TTC549 (cell line): ENCODE results near the gene PLXNC1.

Source experiments
- FAIRE-seq: peaks from 2 replicates; lab custom pipeline; 2012; peaks lifted over from hg19 to GRCh38; lab: Jason Lieb, UNC

PLXNC1 gene

GRCh38 chr12:94266796-94267536 is 118.6 kb downstream of the PLXNC1 start:
- FAIRE-seq = no peak

GRCh38 chr12:94267537-94267872 is 119.1 kb downstream of the PLXNC1 start:
- FAIRE-seq = no peak

- FAIRE-seq = no peak
Measured at GRCh38 chr12:94267921-94268471, 119.6 kb downstream of the PLXNC1 start.

- FAIRE-seq = no peak
Measured at GRCh38 chr12:94269316-94269999, 121.1 kb downstream of the PLXNC1 start.

- no peak for FAIRE-seq
Measured at GRCh38 chr12:94271351-94271750, 123.0 kb downstream of the PLXNC1 start.

- no peak for FAIRE-seq
Measured at GRCh38 chr12:94272280-94272679, 123.9 kb downstream of the PLXNC1 start.

- no peak for FAIRE-seq
Measured at GRCh38 chr12:94273272-94273671, 124.9 kb downstream of the PLXNC1 start.

GRCh38 chr12:94276725-94277124 is 128.3 kb downstream of the PLXNC1 start:
- no peak for FAIRE-seq

GRCh38 chr12:94277426-94278000 is 129.1 kb downstream of the PLXNC1 start:
- no peak for FAIRE-seq

GRCh38 chr12:94280063-94280462 is 131.7 kb downstream of the PLXNC1 start:
- FAIRE-seq = no peak

GRCh38 chr12:94282675-94283074 is 134.3 kb downstream of the PLXNC1 start:
- FAIRE-seq = no peak

- no peak for FAIRE-seq
Measured at GRCh38 chr12:94284046-94284445, 135.7 kb downstream of the PLXNC1 start.

- FAIRE-seq = no peak
Measured at GRCh38 chr12:94284859-94285258, 136.5 kb downstream of the PLXNC1 start.

- FAIRE-seq = no peak
Measured at GRCh38 chr12:94285943-94286582, 137.7 kb downstream of the PLXNC1 start.

- no peak for FAIRE-seq
Measured at GRCh38 chr12:94286583-94287244, 138.3 kb downstream of the PLXNC1 start.

- no peak for FAIRE-seq
Measured at GRCh38 chr12:94287245-94287628, 138.9 kb downstream of the PLXNC1 start.

- no peak for FAIRE-seq
Measured at GRCh38 chr12:94289461-94290312, 141.3 kb downstream of the PLXNC1 start.

- no peak for FAIRE-seq
Measured at GRCh38 chr12:94290353-94290752, 142.0 kb downstream of the PLXNC1 start.

GRCh38 chr12:94297096-94297699 is 148.8 kb downstream of the PLXNC1 start:
- no peak for FAIRE-seq

GRCh38 chr12:94297876-94298505 is 149.6 kb downstream of the PLXNC1 start:
- no peak for FAIRE-seq
